ENCODE measurements around the gene DMD.

Gene DMD

GRCh38 chrX:31098079-31098478, 2113.3 kb downstream of the DMD start:
- no peak for DNase-seq (ENCODE audit: low read depth)
- no peak overlapping the region for H3K4me3 ChIP-seq (ENCODE audit: low read depth, low read length)
- no peak for TF ChIP-seq CTCF (IDR thresholded peaks at IDR 0.05; ENCODE audit: low read depth, low read length, missing control alignments)

GRCh38 chrX:31093639-31093975, 2117.7 kb downstream of the DMD start:
- H3K4me3 ChIP-seq (ENCODE audit: low read depth, low read length): no peak overlapping the region
- no peak for TF ChIP-seq CTCF (IDR thresholded peaks at IDR 0.05; ENCODE audit: low read depth, low read length, missing control alignments)
- no peak for DNase-seq (ENCODE audit: low read depth)

- no peak overlapping the region for H3K4me3 ChIP-seq (ENCODE audit: low read depth, low read length)
- DNase-seq (ENCODE audit: low read depth): no peak
Measured at GRCh38 chrX:31092970-31093638, 2118.2 kb downstream of the DMD start.

GRCh38 chrX:31092476-31092875, 2118.9 kb downstream of the DMD start:
- no peak for DNase-seq (ENCODE audit: low read depth)
- TF ChIP-seq CTCF (IDR thresholded peaks at IDR 0.05; ENCODE audit: low read depth, low read length, missing control alignments): no peak
- no peak overlapping the region for H3K4me3 ChIP-seq (ENCODE audit: low read depth, low read length)

More at GRCh38 chrX:31092970-31093638, 2118.2 kb downstream of the DMD start:
- TF ChIP-seq CTCF (IDR thresholded peaks at IDR 0.05; ENCODE audit: low read depth, low read length, missing control alignments): no peak

GRCh38 chrX:31091819-31092218, 2119.5 kb downstream of the DMD start:
- no peak overlapping the region for H3K4me3 ChIP-seq (ENCODE audit: low read depth, low read length)
- DNase-seq (ENCODE audit: low read depth): no peak
- no peak for TF ChIP-seq CTCF (IDR thresholded peaks at IDR 0.05; ENCODE audit: low read depth, low read length, missing control alignments)

GRCh38 chrX:31074522-31074921, 2136.8 kb downstream of the DMD start:
- no peak overlapping the region for H3K4me3 ChIP-seq (ENCODE audit: low read depth, low read length)
- TF ChIP-seq CTCF (IDR thresholded peaks at IDR 0.05; ENCODE audit: low read depth, low read length, missing control alignments): no peak
- no peak for DNase-seq (ENCODE audit: low read depth)

- no peak for TF ChIP-seq CTCF (IDR thresholded peaks at IDR 0.05; ENCODE audit: low read depth, low read length, missing control alignments)
Measured at GRCh38 chrX:31071725-31072124, 2139.6 kb downstream of the DMD start, which contains the start of gene FTHL17. TSS of gene FTHL17 (minus strand) at chrX:31072041. CDS start at chrX:31071953, 88 bp downstream.

More at GRCh38 chrX:31071725-31072124, 2139.6 kb downstream of the DMD start, which contains the start of gene FTHL17:
- DNase-seq (ENCODE audit: low read depth): no peak
- no peak within 1 kb of the TSS for H3K4me3 ChIP-seq (ENCODE audit: low read depth, low read length)

All from GM12864 (cell line).